ENCODE results near the gene PJA2.
"Not testable (repeated sequence)": the region's sequence is repeated elsewhere in the genome, so short reads cannot be mapped to it uniquely, and the experiment has no call there.

The PJA2 gene

GRCh38 chr5:109409844-109410388, at the start of gene PJA2:
Gene PJA2, minus strand, starts transcription at chr5:109409974. Its CDS starts 26,541 bp downstream, at chr5:109383433.
- DNase-seq: peak; percentile 94 to 95

- DNase-seq: no peak
These were observed 45.9 kb upstream of the PJA2 start for GRCh38 chr5:109455598-109456096.

- DNase-seq: no peak
These were observed 45.1 kb upstream of the PJA2 start for GRCh38 chr5:109454731-109455505.

GRCh38 chr5:109453251-109453650, 43.5 kb upstream of the PJA2 start:
- DNase-seq: no peak

- DNase-seq: no peak
These were observed 42.9 kb upstream of the PJA2 start for GRCh38 chr5:109452661-109453060.

GRCh38 chr5:109451146-109451545, 41.4 kb upstream of the PJA2 start:
- no peak for DNase-seq

GRCh38 chr5:109450129-109450877, 40.5 kb upstream of the PJA2 start:
- DNase-seq: no peak

GRCh38 chr5:109448838-109449237, 39.1 kb upstream of the PJA2 start:
- no peak for DNase-seq

GRCh38 chr5:109439590-109439989, 29.8 kb upstream of the PJA2 start:
- DNase-seq: no peak

- no peak for DNase-seq
These were observed 16.3 kb upstream of the PJA2 start for GRCh38 chr5:109426075-109426474.

GRCh38 chr5:109425521-109425920, 15.7 kb upstream of the PJA2 start:
- DNase-seq: not testable (repeated sequence)

- no peak for DNase-seq
These were observed 12.2 kb upstream of the PJA2 start for GRCh38 chr5:109421956-109422355.

GRCh38 chr5:109418712-109419352, 9.1 kb upstream of the PJA2 start:
- DNase-seq: no peak

- no peak for DNase-seq
These were observed 7.1 kb upstream of the PJA2 start for GRCh38 chr5:109416882-109417281.

GRCh38 chr5:109413921-109414461, 4.2 kb upstream of the PJA2 start:
- not testable (repeated sequence) for DNase-seq

- DNase-seq: no peak
These were observed 3.7 kb upstream of the PJA2 start for GRCh38 chr5:109413458-109413857.

GRCh38 chr5:109412981-109413402, 3.2 kb upstream of the PJA2 start:
- DNase-seq: no peak

- DNase-seq: no peak
These were observed 1.9 kb upstream of the PJA2 start for GRCh38 chr5:109411627-109412026.

GRCh38 chr5:109411149-109411514, 1.4 kb upstream of the PJA2 start:
- no peak for DNase-seq

GRCh38 chr5:109410389-109411148, 795 bp upstream of the PJA2 start:
- DNase-seq: peak; percentile 13 to 19

- peak; percentile 64 to 76 for DNase-seq
These were observed 557 bp downstream of the PJA2 start for GRCh38 chr5:109408991-109409843.
